ENCODE measurements around the gene EEA1. TPM values are rescaled to one million over a fixed set of nuclear protein-coding genes. Genes with fewer than 3 reads are reported as not detected.

The EEA1 gene
- total and polyA plus RNA-seq, 2 of the 8 experiments (the other 6 are each of a cell fraction or from before 2014, with no cell fraction given): 1.0 to 18.8 TPM

- Histone ChIP-seq H4K5ac (ENCODE audit: insufficient read length, low read depth, low read length) (no peak overlapping the region), H3K9ac (replicated peaks in 1 of 4; ENCODE audit: extremely low read depth in 1 of 4, low read depth in 3 of 4, low read length in 3 of 4) (no peak overlapping the region), H4K8ac (ENCODE audit: extremely low read depth, insufficient read depth, low read length) (no peak overlapping the region), H3K27me3 (replicated peaks in 1 of 4; ENCODE audit: control insufficient read depth in 3 of 4, extremely low read depth in 1 of 4, insufficient read depth in 3 of 4, low read length in 3 of 4) (no peaks in the 10 kb centered on the region), H3K18ac (ENCODE audit: extremely low read depth, low read length) (no peak overlapping the region), H3K36me3 (ENCODE audit: control insufficient read depth in 2 of 4, insufficient read depth in 4 of 4, low read length in 3 of 4) (no peaks in the 10 kb centered on the region), H3K23me2 (ENCODE audit: low read depth, low read length) (no peaks in the 10 kb centered on the region), H2AK5ac (ENCODE audit: low read depth, low read length) (no peak overlapping the region), H2BK15ac (ENCODE audit: low read length) (no peak overlapping the region), H2AFZ (ENCODE audit: low read length) (no peak overlapping the region), H2BK12ac (ENCODE audit: low read depth, low read length) (no peak overlapping the region), H3K79me2 (ENCODE audit: control insufficient read depth in 1 of 2, insufficient read depth in 2 of 2, low read length in 2 of 2) (no peaks in the 10 kb centered on the region), H3K4ac (replicated peaks; ENCODE audit: insufficient read length, low read depth, low read length) (no peak overlapping the region), H2BK20ac (ENCODE audit: low read length) (no peak overlapping the region), H3K79me1 (ENCODE audit: low read depth, low read length) (no peaks in the 10 kb centered on the region), H3K56ac (replicated peaks; ENCODE audit: insufficient read length, low read depth, low read length) (no peak overlapping the region), H2BK5ac (ENCODE audit: low read depth, low read length) (no peak overlapping the region), H3K9me3 (ENCODE audit: insufficient read depth in 2 of 2, low read depth in 1 of 2, low read length in 1 of 2) (no peaks in the 10 kb centered on the region), H3K27ac (ENCODE audit: low read depth, low read length) (no peak overlapping the region), H3K4me3 (ENCODE audit: extremely low read depth in 1 of 4, insufficient read depth in 2 of 4, low read depth in 3 of 4, low read length in 4 of 4) (no peak overlapping the region), H2BK120ac (replicated peaks; ENCODE audit: low read depth, low read length) (no peak overlapping the region), H3K23ac (ENCODE audit: insufficient read length) (no peak overlapping the region), H4K20me1 (replicated peaks in 1 of 2; ENCODE audit: control insufficient read depth in 1 of 2, insufficient read depth in 2 of 2, low read length in 2 of 2) (no peaks in the 10 kb centered on the region), H3K4me2 (ENCODE audit: insufficient read depth in 1 of 2, low read depth in 2 of 2, low read length in 2 of 2) (no peak overlapping the region), H3K14ac (ENCODE audit: insufficient read length) (no peak overlapping the region), H3K4me1 (replicated peaks in 1 of 4; ENCODE audit: control insufficient read depth in 3 of 4, insufficient read depth in 4 of 4, low read length in 3 of 4) (no peaks in the 10 kb centered on the region), H4K91ac (replicated peaks; ENCODE audit: insufficient read length, low read length) (no peak overlapping the region)
- TF ChIP-seq RBBP5 (IDR thresholded peaks at IDR 0.05; ENCODE audit: borderline replicate concordance, low read depth, low read length): no peak
- TF ChIP-seq TBP (IDR thresholded peaks at IDR 0.05; ENCODE audit: low read depth, low read length): no peak
- no peak for TF ChIP-seq NRF1 (IDR thresholded peaks at IDR 0.05; ENCODE audit: low read depth, low read length)
- TF ChIP-seq SAP30 (IDR thresholded peaks at IDR 0.05; ENCODE audit: insufficient read depth, insufficient replicate concordance, low read length): no peak
- TF ChIP-seq, protein P1, sequence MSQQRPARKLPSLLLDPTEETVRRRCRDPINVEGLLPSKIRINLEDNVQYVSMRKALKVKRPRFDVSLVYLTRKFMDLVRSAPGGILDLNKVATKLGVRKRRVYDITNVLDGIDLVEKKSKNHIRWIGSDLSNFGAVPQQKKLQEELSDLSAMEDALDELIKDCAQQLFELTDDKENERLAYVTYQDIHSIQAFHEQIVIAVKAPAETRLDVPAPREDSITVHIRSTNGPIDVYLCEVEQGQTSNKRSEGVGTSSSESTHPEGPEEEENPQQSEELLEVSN (IDR thresholded peaks at IDR 0.05): no peak
- no peak for TF ChIP-seq GABPA (IDR thresholded peaks at IDR 0.05; ENCODE audit: borderline replicate concordance, insufficient read depth, low read length)
- TF ChIP-seq ZNF274 (IDR thresholded peaks at IDR 0.05; ENCODE audit: borderline replicate concordance, extremely low read depth, low read length): no peak
- no peak for TF ChIP-seq YY1 (IDR thresholded peaks at IDR 0.05; ENCODE audit: low read depth, low read length)
- DNase-seq (ENCODE audit: low read depth in 1 of 2, low spot score in 2 of 2) (no peak), FAIRE-seq (no peak)
- ChIA-PET CTCF (ENCODE audit: partially characterized antibody) (interaction anchor here (3.7 kb wide), 1 partner anchor 13 kb away, joined by 11 read pairs; no protein-coding TSS in a partner anchor), POLR2A (ENCODE audit: partially characterized antibody) (no interaction called here)
- 95% methylated on average over 5 of the region's 5 CpGs; no CpG with 5 or more reads in 1 of the 2 experiments for WGBS, 2 experiments (ENCODE audit: extremely low coverage in 1 of 2, insufficient coverage in 1 of 2, insufficient read length in 1 of 2, insufficient replicate concordance in 2 of 2, low coverage in 1 of 2, low lambda C conversion rate in 2 of 2, missing lambda C conversion rate in 1 of 2)
These were observed 198.3 kb downstream of the EEA1 start for GRCh38 chr12:92730758-92731157.

Data from H1 (cell line).